ENCODE results near the gene CTDSPL. TPM values are rescaled to one million over a fixed set of nuclear protein-coding genes. Genes with fewer than 3 reads are reported as not detected.
A peak's percentile ranks its signal among the peaks of the same experiment; 100 is the strongest.
"Not testable (repeated sequence)": the region's sequence is repeated elsewhere in the genome, so short reads cannot be mapped to it uniquely, and the experiment has no call there.

Gene CTDSPL
- total RNA-seq, 1 experiment from 2014 or later = 7.7 TPM

DNA sequence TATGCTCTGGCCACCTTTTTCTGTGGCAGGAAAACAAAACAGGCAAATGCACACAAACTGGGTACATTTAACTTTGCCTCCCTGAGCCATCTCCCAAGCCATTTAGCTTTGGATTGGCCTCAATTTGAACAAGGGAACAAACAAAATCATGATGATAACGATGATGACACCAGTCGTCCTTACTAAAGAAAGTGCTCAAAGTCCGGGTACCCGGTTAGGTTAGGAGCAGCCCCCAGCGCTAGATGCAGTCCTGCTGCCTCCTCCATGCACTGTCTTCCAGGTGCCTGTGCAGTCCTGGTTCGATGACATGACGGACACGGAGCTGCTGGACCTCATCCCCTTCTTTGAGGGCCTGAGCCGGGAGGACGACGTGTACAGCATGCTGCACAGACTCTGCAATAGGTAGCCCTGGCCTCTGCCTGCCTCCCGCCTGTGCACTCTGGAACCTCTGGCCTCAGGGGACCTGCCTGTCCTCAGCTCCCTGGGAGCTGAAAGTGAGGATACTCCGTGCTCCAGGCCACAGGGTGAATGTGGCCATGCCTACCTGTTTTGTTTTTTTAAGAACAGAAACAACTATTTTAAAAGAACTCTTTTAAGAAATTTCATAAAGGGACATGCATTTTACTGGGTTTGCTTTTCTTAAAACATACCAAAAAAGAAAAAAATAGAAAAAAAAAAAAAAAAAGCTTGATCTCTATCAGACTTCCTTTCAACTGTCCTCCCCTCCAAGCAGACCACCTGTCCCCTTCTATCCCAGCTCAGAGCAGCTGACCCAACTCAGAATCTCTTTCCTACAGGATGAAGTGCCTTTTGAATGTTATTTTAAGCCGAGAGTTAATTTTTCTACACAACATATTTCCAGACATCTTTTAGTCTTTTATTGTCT, 119.0 kb downstream of the CTDSPL start:
- no peaks in the 10 kb centered on the region for H3K27me3 ChIP-seq
- peak; percentile 61 to 73 for DNase-seq
- H3K27ac ChIP-seq = peak overlapping the region; percentile 88
- H3K9me3 ChIP-seq (replicated peaks) = no peaks in the 10 kb centered on the region
- H3K4me1 ChIP-seq = peaks cover 23% of the 10 kb centered on the region
- H3K4me3 ChIP-seq = peak overlapping the region; percentile 26
- H3K36me3 ChIP-seq = no peaks in the 10 kb centered on the region

DNA sequence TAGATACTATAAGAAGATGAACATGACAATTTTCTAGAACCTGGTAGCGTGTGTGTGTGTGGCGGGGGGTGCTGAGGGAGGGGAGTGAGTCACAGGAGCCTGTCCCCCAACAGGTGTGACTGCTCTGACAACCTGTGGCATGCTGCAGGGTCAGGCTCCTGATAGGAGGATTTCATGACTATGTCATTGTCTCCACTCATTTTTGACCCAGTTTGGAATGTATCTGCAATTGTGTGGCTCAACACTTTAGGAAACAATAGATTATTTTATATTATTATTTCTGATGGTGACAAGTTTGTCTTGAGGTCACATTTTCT, 119.6 kb downstream of the CTDSPL start:
- Histone ChIP-seq H3K4me3 (peak overlapping the region; percentile 26), H3K9me3 (replicated peaks) (no peaks in the 10 kb centered on the region), H3K36me3 (no peaks in the 10 kb centered on the region), H3K4me1 (peaks cover 23% of the 10 kb centered on the region), H3K27me3 (no peaks in the 10 kb centered on the region), H3K27ac (peak overlapping the region; percentile 88)
- peak; percentile 62 to 63 for DNase-seq

DNA sequence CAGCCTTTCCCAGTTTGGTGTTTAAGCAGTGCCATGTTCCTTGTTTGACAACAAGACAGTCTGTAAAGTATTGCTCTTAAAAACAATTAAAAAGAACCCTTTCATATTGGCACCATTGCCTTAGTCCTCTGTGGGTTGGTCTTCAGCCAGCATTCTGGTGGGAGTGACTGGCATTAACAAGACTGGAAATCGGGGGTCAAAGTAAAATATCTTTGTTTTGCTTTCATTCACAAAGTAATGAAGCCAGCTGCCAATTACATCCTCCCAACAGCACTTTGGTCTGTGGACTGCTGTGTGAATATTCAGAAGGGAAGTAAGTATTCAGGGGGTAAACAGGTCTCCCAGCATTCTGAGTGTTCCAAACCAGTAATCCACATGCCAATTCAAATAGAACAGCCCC, 120.7 kb downstream of the CTDSPL start:
- Histone ChIP-seq H3K27ac (no peak overlapping the region; the same call in 1 of the 2 replicates), H3K36me3 (no peaks in the 10 kb centered on the region), H3K4me3 (no peak overlapping the region), H3K27me3 (no peaks in the 10 kb centered on the region), H3K4me1 (peaks cover 23% of the 10 kb centered on the region), H3K9me3 (replicated peaks) (no peaks in the 10 kb centered on the region)
- DNase-seq = no peak

DNA sequence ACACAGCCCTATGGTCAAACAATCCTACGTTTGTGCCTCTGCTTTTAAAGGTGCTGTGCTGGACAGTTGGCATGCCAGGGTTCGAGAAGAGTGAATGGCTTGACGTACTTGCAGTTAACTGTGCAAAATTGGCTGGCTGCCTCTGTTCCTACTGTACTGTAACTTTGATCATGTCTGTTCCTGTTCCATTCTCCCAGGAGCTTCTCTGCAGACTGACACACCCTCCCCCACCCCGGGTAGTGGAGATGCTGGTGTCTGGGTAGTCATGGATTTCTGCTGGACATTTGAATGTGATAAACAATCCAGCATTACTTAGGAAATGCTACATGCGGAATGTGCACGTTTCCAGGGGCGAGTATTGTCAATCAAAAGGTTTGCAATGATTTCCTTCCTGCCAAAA, 122.4 kb downstream of the CTDSPL start:
- Histone ChIP-seq H3K4me1 (peaks cover 23% of the 10 kb centered on the region), H3K36me3 (no peaks in the 10 kb centered on the region), H3K27ac (no peak overlapping the region), H3K27me3 (no peaks in the 10 kb centered on the region), H3K9me3 (replicated peaks) (no peaks in the 10 kb centered on the region), H3K4me3 (no peak overlapping the region)
- no peak for DNase-seq

DNA sequence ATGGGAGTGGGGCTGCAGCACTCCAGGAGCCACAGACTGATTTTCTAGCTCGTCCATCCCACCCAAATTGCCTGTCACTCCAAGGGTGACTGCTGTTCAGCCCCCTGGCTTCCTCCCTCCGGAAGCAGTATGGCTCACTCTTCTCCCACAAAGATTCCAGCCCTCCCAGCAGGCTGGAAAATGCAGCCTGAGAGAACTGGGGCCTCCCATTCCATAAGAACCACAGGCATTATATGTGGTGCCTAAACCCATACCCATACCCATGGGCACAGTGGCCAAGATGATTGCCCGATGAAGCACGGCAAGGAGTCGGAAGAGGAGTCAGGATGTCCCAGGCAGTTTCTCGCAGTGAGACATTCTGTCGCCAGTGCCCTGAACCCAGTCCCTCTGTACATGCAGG, 122.9 kb downstream of the CTDSPL start:
- no peak overlapping the region for H3K27ac ChIP-seq
- no peak overlapping the region for H3K4me3 ChIP-seq
- H3K4me1 ChIP-seq = peaks cover 23% of the 10 kb centered on the region
- DNase-seq = no peak
- no peaks in the 10 kb centered on the region for H3K27me3 ChIP-seq
- H3K9me3 ChIP-seq (replicated peaks) = no peaks in the 10 kb centered on the region
- no peaks in the 10 kb centered on the region for H3K36me3 ChIP-seq

DNA sequence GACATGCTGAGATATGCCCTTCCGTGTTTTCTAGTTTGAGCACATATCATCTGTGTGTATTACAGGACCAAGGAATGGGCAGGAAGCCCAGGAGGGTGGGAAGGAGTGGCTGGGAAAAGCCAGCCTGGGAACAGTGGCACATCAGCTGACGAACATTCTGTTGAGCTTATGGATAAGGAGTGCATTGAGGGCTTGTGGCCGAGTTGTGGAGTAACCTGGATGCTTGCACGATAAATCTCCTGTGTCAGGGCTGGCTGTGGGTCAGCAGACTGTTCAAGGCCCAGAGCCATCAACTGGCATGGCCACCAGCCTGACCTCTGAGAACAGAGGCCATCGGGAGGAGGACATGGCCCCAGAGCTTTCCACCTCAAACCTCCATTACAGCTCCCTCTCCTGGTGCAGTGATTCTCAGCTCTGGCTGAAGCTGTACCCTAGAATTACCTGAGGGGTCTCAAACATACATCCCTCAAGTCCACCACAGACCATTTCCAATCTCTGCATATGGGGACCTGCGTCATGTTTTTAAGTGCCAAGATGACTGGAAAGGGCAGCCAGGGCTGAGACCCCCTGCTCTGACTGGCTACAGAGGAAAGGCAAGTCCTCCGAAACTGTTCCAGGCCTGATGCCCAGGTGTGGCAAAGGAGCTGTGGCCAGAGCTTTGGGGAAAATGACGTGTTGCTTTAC, 124.1 kb downstream of the CTDSPL start:
- DNase-seq = no peak
- no peak overlapping the region for H3K4me3 ChIP-seq
- H3K27ac ChIP-seq = no peak overlapping the region
- no peaks in the 10 kb centered on the region for H3K9me3 ChIP-seq (replicated peaks)
- H3K4me1 ChIP-seq = peaks cover 19% of the 10 kb centered on the region
- H3K36me3 ChIP-seq = no peaks in the 10 kb centered on the region
- no peaks in the 10 kb centered on the region for H3K27me3 ChIP-seq

DNA sequence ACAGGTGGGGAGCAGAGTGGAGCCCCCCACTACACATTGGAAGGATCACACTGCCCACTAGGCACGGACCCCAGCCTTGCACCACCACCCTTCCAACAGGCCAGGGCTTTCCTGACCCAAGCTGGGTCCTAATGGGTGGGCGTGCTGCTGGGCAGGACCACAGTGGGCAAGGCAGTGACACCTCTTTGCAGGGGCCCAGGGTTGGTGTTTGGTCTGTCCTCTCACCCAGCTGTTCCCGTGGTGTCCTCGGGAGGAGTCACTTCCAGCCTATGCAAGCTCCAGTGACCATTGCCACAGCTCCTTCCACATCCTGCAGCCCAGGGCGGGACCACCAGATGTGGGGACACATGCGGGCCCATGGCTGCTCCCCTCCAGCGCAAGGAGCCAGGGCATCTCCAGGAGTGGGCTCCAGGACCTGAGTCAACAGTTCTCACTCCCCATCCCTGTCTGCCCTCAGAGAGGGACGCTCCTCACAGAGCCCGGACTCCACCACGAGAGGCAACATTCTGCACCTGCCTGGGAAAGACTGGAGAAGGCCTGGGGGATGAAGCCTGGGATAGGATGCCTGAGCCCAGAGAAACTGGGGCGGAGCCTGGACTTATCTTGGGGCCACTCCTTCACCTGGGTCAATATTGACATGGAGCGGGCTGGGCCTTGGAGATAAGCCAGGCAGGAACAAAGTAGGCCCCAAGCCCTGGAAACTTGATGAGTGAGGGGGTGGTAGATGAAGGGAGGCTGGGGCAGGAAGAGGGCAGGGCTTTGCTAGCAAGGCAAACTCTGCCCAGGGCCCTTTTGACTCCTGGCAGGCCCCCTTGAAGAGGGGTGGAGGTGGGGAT, 125.0 kb downstream of the CTDSPL start:
- H3K4me3 ChIP-seq = no peak overlapping the region

DNA sequence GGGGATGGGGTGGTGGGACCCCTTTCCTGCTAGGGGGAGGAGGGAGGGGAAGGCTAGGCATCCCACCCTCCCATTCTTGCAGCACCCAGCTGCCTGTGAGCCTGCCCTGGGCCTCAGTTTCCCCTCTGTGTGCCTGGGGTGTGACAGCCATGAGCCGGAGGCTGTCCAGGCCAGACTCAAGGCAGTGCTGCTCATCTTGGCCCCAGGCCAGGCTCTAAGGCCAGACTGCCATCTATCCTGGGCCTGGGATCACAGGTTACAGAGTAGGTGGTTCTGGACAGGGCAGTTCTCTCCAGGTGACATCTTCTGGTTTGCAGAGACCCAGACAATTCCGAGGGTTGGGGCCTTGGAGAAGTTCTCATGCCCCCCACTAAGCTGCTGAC, 125.6 kb downstream of the CTDSPL start:
- Histone ChIP-seq H3K36me3 (no peaks in the 10 kb centered on the region), H3K4me3 (no peak overlapping the region), H3K27ac (no peak overlapping the region), H3K9me3 (replicated peaks) (no peaks in the 10 kb centered on the region), H3K4me1 (peaks cover 6% of the 10 kb centered on the region), H3K27me3 (no peaks in the 10 kb centered on the region)
- DNase-seq = no peak

More for the DNA sequence above, 125.0 kb downstream of the CTDSPL start:
- H3K9me3 ChIP-seq (replicated peaks) = no peaks in the 10 kb centered on the region
- DNase-seq = no peak
- no peaks in the 10 kb centered on the region for H3K27me3 ChIP-seq
- H3K36me3 ChIP-seq = no peaks in the 10 kb centered on the region
- peaks cover 12% of the 10 kb centered on the region for H3K4me1 ChIP-seq
- H3K27ac ChIP-seq = no peak overlapping the region

DNA sequence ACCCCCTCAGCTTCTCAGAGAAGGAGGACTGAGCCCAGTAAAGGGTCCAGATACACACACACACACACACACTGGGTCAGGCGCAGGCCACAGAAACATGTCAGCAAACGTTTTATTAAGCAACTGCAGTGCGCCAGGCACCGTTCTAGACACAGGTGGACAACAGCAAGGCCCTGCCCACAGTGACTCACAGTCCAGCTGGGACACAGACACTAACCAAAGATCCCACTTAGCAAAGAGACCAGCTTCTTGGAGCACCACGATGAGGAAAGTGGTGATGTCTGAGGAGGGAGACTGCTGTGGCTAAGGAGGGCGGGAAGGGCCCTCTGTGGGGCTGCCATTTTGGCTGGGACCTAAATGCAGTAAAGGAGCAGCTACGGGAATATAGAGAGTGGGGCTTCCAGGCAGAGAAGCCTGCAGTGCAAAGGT, 126.1 kb downstream of the CTDSPL start:
- no peaks in the 10 kb centered on the region for H3K36me3 ChIP-seq
- H3K27me3 ChIP-seq = no peaks in the 10 kb centered on the region
- no peak for DNase-seq
- no peak overlapping the region for H3K4me3 ChIP-seq
- no peaks in the 10 kb centered on the region for H3K9me3 ChIP-seq (replicated peaks)
- H3K27ac ChIP-seq = no peak overlapping the region
- H3K4me1 ChIP-seq = peaks cover 3% of the 10 kb centered on the region; the same call in 1 of the 2 replicates

DNA sequence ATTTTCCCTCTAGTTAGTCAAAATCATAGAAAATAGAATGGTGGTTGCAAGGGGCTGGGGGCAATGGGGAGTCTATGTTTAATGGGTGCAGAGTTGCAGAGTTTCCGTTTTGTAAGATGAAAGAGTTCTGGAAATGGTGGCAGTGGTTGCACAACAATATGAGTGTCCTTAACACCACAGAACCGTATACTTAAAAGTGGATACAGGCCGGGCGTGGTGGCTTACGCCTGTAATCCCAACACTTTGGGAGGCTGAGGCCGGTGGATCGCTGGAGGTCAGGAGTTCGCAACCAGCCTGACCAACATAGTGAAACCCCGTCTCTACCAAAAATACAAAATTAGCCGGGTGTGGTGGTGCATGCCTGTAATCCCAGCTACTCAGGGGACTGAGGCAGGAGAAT, 126.7 kb downstream of the CTDSPL start:
- not testable (repeated sequence) for H3K27me3 ChIP-seq; H3K9me3 ChIP-seq (replicated peaks); H3K36me3 ChIP-seq; DNase-seq; H3K4me3 ChIP-seq; H3K4me1 ChIP-seq; H3K27ac ChIP-seq

DNA sequence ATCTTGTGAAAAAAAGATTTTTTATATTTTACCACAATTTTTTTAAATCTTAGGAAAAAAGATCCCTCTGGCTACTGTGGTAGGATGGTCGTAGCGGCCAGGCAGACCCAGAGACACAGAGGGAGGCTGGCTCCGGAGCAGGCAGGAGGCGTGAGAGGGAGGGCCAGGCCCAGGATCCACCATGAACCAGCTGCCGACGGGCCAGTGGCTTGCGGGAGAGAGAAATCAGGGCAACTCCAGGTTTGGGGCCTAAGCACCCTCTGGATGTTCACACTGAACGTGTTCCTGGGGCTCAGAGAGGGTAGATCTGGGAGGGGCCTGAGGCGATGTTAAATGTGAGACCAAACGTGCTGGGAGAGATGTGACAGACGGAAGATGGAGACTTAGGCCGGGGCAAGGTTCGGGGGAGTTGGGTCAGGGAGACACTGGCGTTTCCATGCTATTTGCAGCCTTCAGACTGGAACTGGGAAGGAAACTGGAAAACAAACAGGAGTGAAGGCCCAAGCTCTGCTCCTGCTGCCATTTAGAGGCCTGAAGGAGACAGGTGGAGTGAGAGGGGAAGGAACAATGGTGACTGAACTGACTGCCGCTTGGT, 127.3 kb downstream of the CTDSPL start:
- no peak overlapping the region for H3K4me3 ChIP-seq
- H3K9me3 ChIP-seq (replicated peaks) = no peaks in the 10 kb centered on the region
- H3K27me3 ChIP-seq = no peaks in the 10 kb centered on the region
- DNase-seq = no peak
- H3K4me1 ChIP-seq = peaks cover 3% of the 10 kb centered on the region; the same call in 1 of the 2 replicates
- H3K27ac ChIP-seq = no peak overlapping the region
- H3K36me3 ChIP-seq = no peaks in the 10 kb centered on the region

DNA sequence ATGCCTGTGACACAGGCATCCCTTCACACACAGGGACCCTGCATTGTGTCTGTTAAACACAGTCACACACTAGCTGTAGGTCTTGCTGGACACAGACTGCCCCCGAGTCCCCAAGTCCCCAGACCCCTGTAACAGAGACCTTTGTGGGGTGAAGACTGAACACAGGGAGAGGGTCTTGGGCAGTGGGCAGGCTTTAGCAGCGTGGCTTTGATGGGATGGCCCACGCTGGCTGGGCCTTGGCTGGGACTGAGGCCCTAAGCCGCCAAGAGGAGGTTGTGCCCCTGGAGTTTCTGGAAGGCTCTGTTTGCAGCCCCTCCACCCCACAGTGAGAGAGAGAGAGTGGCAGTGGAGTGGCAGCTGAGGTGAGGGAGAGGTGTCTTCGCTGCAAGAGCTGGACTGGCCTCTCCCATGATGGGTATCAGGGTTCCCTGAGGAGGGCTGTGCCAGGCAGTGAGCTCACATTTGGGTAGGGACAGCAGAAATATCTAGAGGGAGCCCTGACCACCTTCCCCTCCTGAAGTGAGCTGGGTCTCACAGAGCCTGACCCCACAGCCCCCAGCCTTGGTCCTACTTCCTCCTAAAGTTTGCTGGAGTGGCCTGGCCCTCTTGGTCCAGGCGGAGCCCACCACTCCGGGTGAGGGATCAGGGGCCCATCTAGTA, 128.3 kb downstream of the CTDSPL start:
- Histone ChIP-seq H3K4me1 (peaks cover 3% of the 10 kb centered on the region; the same call in 1 of the 2 replicates), H3K4me3 (no peak overlapping the region), H3K9me3 (replicated peaks) (no peaks in the 10 kb centered on the region), H3K36me3 (no peaks in the 10 kb centered on the region), H3K27ac (no peak overlapping the region), H3K27me3 (no peaks in the 10 kb centered on the region)
- DNase-seq = no peak

DNA sequence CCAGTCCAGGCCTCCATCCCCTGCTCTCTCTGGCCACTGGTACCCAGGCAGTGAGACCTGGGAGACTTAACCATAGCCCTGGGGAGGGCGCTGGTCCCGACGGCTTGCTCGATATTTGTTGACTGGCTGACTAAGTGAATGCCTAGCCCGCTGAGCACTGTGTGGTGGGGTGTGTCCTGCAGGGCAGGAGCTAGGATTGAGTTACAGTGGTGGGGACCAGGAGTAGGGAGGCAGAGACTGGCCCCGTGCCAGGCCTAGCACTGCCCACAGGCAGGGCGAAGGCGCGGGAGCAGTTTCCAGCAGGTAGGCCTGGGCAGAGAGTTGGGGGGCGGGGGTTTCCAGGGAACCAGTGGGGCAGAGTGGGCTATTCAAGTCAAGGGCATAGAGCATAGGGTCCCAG, 128.8 kb downstream of the CTDSPL start, which contains the start of gene VILL:
Gene VILL (plus strand): TSS at position 260 of the 400 bp plus-strand sequence. CDS start 2,887 bp downstream, outside the sequence.
- no peaks in the 10 kb centered on the region for H3K9me3 ChIP-seq (replicated peaks)
- H3K4me3 ChIP-seq = no peak within 1 kb of the TSS
- peak; percentile 42 to 62 for DNase-seq
- H3K36me3 ChIP-seq = no peaks in the 10 kb centered on the region
- no peaks in the 10 kb centered on the region for H3K27me3 ChIP-seq
- H3K27ac ChIP-seq = no peak within 1 kb of the TSS
- peaks cover 3% of the 10 kb centered on the region; the same call in 1 of the 2 replicates for H3K4me1 ChIP-seq

DNA sequence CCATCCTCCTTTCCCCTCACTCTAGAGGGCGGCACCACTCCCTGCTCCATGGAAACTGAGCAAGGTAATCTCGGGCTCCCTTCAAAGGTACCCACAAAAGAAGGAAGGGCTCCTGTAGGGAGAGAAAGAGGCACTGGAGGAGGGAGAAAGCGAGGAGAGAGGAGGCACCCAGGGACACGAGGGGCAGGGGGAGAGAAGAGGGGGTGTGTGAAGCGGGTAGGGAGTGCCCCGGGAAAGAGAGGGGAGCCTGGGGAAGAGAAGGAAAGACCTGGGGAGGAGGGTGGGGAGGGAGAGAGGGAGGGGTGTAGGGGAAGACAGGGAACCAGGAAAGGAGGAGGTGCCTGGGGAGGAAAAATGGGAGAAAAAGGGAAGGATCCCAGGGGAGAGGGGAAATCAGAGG, 129.4 kb downstream of the CTDSPL start:
- Histone ChIP-seq H3K27ac (no peak overlapping the region), H3K36me3 (no peaks in the 10 kb centered on the region), H3K9me3 (replicated peaks) (no peaks in the 10 kb centered on the region), H3K4me3 (no peak overlapping the region), H3K27me3 (no peaks in the 10 kb centered on the region), H3K4me1 (peaks cover 3% of the 10 kb centered on the region; the same call in 1 of the 2 replicates)
- DNase-seq = no peak
